IMR-90 (cell line): ENCODE measurements around the gene ZNF580. TPM values are rescaled to one million over a fixed set of nuclear protein-coding genes. Genes with fewer than 3 reads are reported as not detected.

Source experiments
- ATAC-seq: fragments of 200-7000 bp; cut with Tn5 transposase; 2 replicates; pipeline ENCODE4 v1.9.1; 2020; ENCODE audit warnings: low read depth, mild to moderate bottlenecking, moderate library complexity
- BruUV-seq: library from RNA; stranded (reverse); fragments of 400-500 nt; replicated peaks from 2 replicates; lab custom pipeline; 2021; lab: Mats Ljungman, UMichigan
- CTCF ChIA-PET: fragments of 300-600 bp; formaldehyde crosslinking; extraction: SDS; loops from one replicate; lab custom pipeline; 2021; ENCODE audit warnings: antibody characterized with exemption; lab: Yijun Ruan, JAX
- POLR2A ChIA-PET: fragments of 300-600 bp; sonication (Branson Sonifier 250); formaldehyde crosslinking; loops from one replicate; lab custom pipeline; 2022; ENCODE audit warnings: antibody characterized with exemption; ENCODE audit not compliant: unreplicated experiment; lab: Charles Lee
- DNase-seq: peaks from one replicate; pipeline ENCODE4 v3.0.0; 2013
- H2AFZ ChIP-seq: replicated peaks from 2 replicates; pipeline ENCODE3; 2013; ENCODE audit warnings: low read length, mild to moderate bottlenecking; ENCODE audit not compliant: poor library complexity
- H2AK5ac ChIP-seq: 2 replicates; pipeline ENCODE4 v1.6.1; 2013; ENCODE audit warnings: low read depth, low read length, inconsistent platforms
- H2AK9ac ChIP-seq: replicated peaks from 2 replicates; pipeline ENCODE3; 2013; ENCODE audit warnings: mild to moderate bottlenecking, low read depth, low read length, moderate library complexity; ENCODE audit not compliant: poor library complexity
- H2BK120ac ChIP-seq: 2 replicates; pipeline ENCODE4 v1.6.1; 2013; ENCODE audit warnings: low read depth, low read length, inconsistent platforms
- H2BK15ac ChIP-seq: 3 replicates; pipeline ENCODE4 v1.6.1; 2013; ENCODE audit warnings: low read depth, low read length, inconsistent platforms
- H2BK20ac ChIP-seq: 2 replicates; pipeline ENCODE4 v1.6.1; 2013; ENCODE audit warnings: low read depth, mild to moderate bottlenecking, inconsistent platforms, low read length, moderate library complexity
- H2BK5ac ChIP-seq: 2 replicates; pipeline ENCODE4 v1.6.1; 2013; ENCODE audit warnings: mild to moderate bottlenecking, low read depth, low read length, inconsistent platforms; ENCODE audit not compliant: poor library complexity, severe bottlenecking
- H3K14ac ChIP-seq: replicated peaks from 2 replicates; pipeline ENCODE4 v1.6.1; 2013; ENCODE audit warnings: low read depth, low read length, inconsistent platforms
- H3K18ac ChIP-seq: 2 replicates; pipeline ENCODE4 v1.6.1; 2013; ENCODE audit warnings: low read depth, low read length, control low read depth
- H3K23ac ChIP-seq: 2 replicates; pipeline ENCODE4 v1.6.1; 2013; ENCODE audit warnings: low read depth, low read length, inconsistent platforms
- H3K27ac ChIP-seq: 2 replicates; pipeline ENCODE4 v1.5.1; 2013; ENCODE audit warnings: mild to moderate bottlenecking, control low read depth, low read length; ENCODE audit not compliant: insufficient read depth
- H3K27me3 ChIP-seq: 2 replicates; pipeline ENCODE4 v1.6.1; 2013; ENCODE audit warnings: low read length; ENCODE audit not compliant: control insufficient read depth, insufficient read depth
- H3K36me3 ChIP-seq: 2 replicates; pipeline ENCODE4 v1.6.1; 2013; ENCODE audit warnings: low read length, mixed read lengths; ENCODE audit not compliant: control insufficient read depth, insufficient read depth
- H3K4ac ChIP-seq: 2 replicates; pipeline ENCODE4 v1.6.1; 2013; ENCODE audit warnings: low read depth, low read length, inconsistent platforms
- H3K4me1 ChIP-seq: 2 replicates; pipeline ENCODE4 v1.6.1; 2013; ENCODE audit warnings: low read length, mixed read lengths; ENCODE audit not compliant: control insufficient read depth, insufficient read depth
- H3K4me2 ChIP-seq: 2 replicates; pipeline ENCODE4 v1.6.1; 2013; ENCODE audit warnings: low read depth, mild to moderate bottlenecking, control low read depth, low read length, moderate library complexity
- H3K4me3 ChIP-seq: 2 replicates; pipeline ENCODE4 v1.5.1; 2013; ENCODE audit warnings: low read depth, mild to moderate bottlenecking, control low read depth, low read length, moderate library complexity; ENCODE audit not compliant: insufficient read depth
- H3K56ac ChIP-seq: 2 replicates; pipeline ENCODE4 v1.6.1; 2013; ENCODE audit warnings: low read length, inconsistent platforms; ENCODE audit not compliant: insufficient read depth; ENCODE audit errors: extremely low read depth
- H3K79me1 ChIP-seq, 2 experiments: 2 replicates each; pipeline ENCODE4 v1.6.1; 2013; ENCODE audit warnings: low read length in 2 of 2, inconsistent platforms in 1 of 2, low read depth in 1 of 2
- H3K9ac ChIP-seq: 2 replicates; pipeline ENCODE4 v1.6.1; 2013; ENCODE audit warnings: low read depth, low read length, control low read depth
- H3K9me1 ChIP-seq: 2 replicates; pipeline ENCODE4 v1.6.1; 2013; ENCODE audit warnings: low read length, inconsistent platforms; ENCODE audit not compliant: insufficient read depth
- H3K9me3 ChIP-seq: 2 replicates; pipeline ENCODE4 v1.6.1; 2013; ENCODE audit warnings: low read length; ENCODE audit not compliant: control insufficient read depth, insufficient read depth
- H4K20me1 ChIP-seq: 2 replicates; pipeline ENCODE4 v1.6.1; 2013; ENCODE audit warnings: low read length, inconsistent platforms; ENCODE audit not compliant: insufficient read depth
- H4K5ac ChIP-seq: 2 replicates; pipeline ENCODE4 v1.6.1; 2013; ENCODE audit warnings: mild to moderate bottlenecking, low read depth, low read length, control low read depth
- H4K8ac ChIP-seq, 2 experiments: 2 replicates each; pipeline ENCODE4 v1.6.1; 2013; ENCODE audit warnings: low read depth in 2 of 2, low read length in 2 of 2, control low read depth in 1 of 2, inconsistent platforms in 1 of 2
- H4K91ac ChIP-seq: 2 replicates; pipeline ENCODE4 v1.6.1; 2013; ENCODE audit warnings: low read depth, low read length, inconsistent platforms; ENCODE audit not compliant: insufficient read depth
- MAZ ChIP-seq: IDR thresholded peaks from 2 replicates; pipeline ENCODE4 v1.6.1; 2012; ENCODE audit warnings: low read depth, mild to moderate bottlenecking, low read length, improper control_type of control experiment, moderate library complexity, borderline replicate concordance
- POLR2A ChIP-seq: IDR thresholded peaks from 2 replicates; pipeline ENCODE4 v1.6.1; 2012; ENCODE audit warnings: mild to moderate bottlenecking, low read depth, low read length
- WGBS, 2 experiments: methylation state at CpG; one replicate each; pipeline versions ENCODE4 v1.1.5 to v1.1.7; 2013; ENCODE audit warnings: missing lambda C conversion rate in 2 of 2; ENCODE audit not compliant: insufficient read length in 1 of 2; ENCODE audit errors: extremely low coverage in 2 of 2; 5-methylcytosine and 5-hydroxymethylcytosine counted together
- dilution Hi-C: fragments of 300-500 bp; cut with HindIII; formaldehyde crosslinking; loops from one replicate; pipeline ENCODE4 v1.14.3; 2018; ENCODE audit warnings: low sequenced_read_pairs; ENCODE audit not compliant: unreplicated experiment
- in situ Hi-C: fragments of 300-500 bp; cut with MboI; formaldehyde crosslinking; loops from 3 replicates; pipeline ENCODE4 v1.14.3; 2019; ENCODE audit warnings: low sequenced_read_pairs, inconsistent platforms, mixed read lengths
- intact Hi-C: fragments of 100-400 bp; cut with micrococcal nuclease; formaldehyde crosslinking; loops from 2 replicates; pipeline ENCODE4 v1.10.0; 2022
- polyA plus RNA-seq, 3 experiments: library from polyadenylated mRNA; depleted of rRNA; stranded (reverse); fragments of >200 nt; gene quantifications; 2 replicates each; pipeline ENCODE4 v1.2.3, GENCODE V29; 2012; ENCODE audit warnings: low replicate concordance in 1 of 3
- total RNA-seq: library from RNA; depleted of rRNA; stranded (reverse); fragments of >200 nt; gene quantifications from 2 replicates; pipeline ENCODE4 v1.2.3, GENCODE V29; 2012
- TF ChIP-seq, protein P1 (sequence below): fragments of 150-350 bp; IDR thresholded peaks from 2 replicates; pipeline ENCODE4 v1.6.1; 2016; ENCODE audit warnings: low read depth, mild to moderate bottlenecking, low read length, moderate library complexity, borderline replicate concordance

ZNF580 gene
- total and polyA plus RNA-seq, 2 of the 4 experiments (the other 2 are of a cell fraction), result 1.4 to 36.9 TPM

DNA sequence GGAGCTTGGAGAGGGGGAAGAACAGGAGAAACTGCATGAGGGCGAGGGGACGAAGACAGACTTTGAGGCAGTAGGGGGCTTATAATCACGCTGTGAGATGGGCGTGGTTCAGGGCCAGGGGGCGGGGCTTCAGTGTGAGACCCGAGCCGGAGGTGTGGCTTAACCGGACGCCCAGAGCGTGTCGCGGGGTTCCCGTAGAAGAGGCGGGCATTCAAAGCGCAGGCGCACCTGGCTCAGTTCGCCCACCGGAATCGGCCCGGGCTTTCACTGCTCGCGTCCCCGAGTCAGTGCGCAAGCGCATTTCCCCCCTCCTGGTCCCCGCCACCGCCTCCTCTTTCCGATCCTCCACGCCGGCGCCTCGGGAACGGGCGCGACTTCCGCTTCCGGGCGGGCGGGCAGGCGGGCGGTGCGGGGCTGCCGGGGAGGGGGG, 35.6 kb upstream of the ZNF580 start:
- Histone ChIP-seq H4K8ac (peak overlapping the region; percentile 51 to 95), H2AFZ (peak overlapping the region; percentile 92), H4K91ac (peak overlapping the region; percentile 64), H3K79me1 (peaks cover 36 to 61% of the 10 kb centered on the region in 2 experiments), H3K56ac (no peak overlapping the region), H3K27me3 (no peaks in the 10 kb centered on the region), H3K4me2 (peak overlapping the region; percentile 93), H3K18ac (peak overlapping the region; percentile 65), H2BK5ac (peak overlapping the region; percentile 90), H3K36me3 (peaks cover 14% of the 10 kb centered on the region), H3K27ac (peak overlapping the region; percentile 91), H2BK15ac (no peak overlapping the region; the same call in 2 of the 3 replicates), H3K23ac (peak overlapping the region; percentile 91; the same call in 1 of the 2 replicates), H4K20me1 (peaks cover 24% of the 10 kb centered on the region; the same call in 1 of the 2 replicates), H3K14ac (peak overlapping the region; percentile 97), H2BK20ac (0 out of 2 replicates have a peak overlapping the region, but pooled peaks have one; percentile 50), H3K9me1 (peaks cover 8% of the 10 kb centered on the region; the same call in 1 of the 2 replicates), H3K4me3 (peak overlapping the region; percentile 76), H3K9ac (peak overlapping the region; percentile 50; the same call in 1 of the 2 replicates), H2AK5ac (peak overlapping the region; percentile 63), H3K4ac (peak overlapping the region; percentile 97), H2BK120ac (peak overlapping the region; percentile 77), H3K4me1 (peaks cover 9% of the 10 kb centered on the region), H4K5ac (peak overlapping the region; percentile 82), H3K9me3 (peaks cover 5% of the 10 kb centered on the region; the same call in 1 of the 2 replicates), H2AK9ac (peak overlapping the region; percentile 96)
- CTCF ChIA-PET, result interaction anchor here (1.0 to 2.3 kb wide), 5 partner anchors 14 to 101 kb away, joined by 4 to 11 read pairs (median 6); no protein-coding TSS in a partner anchor
- POLR2A ChIA-PET, result interaction anchor here (0.5 kb wide), 1 partner anchor 73 kb away, joined by 7 read pairs; no protein-coding TSS in a partner anchor
- intact Hi-C loops (no loop called here), in situ Hi-C loops (loop anchor here (5.0 kb wide), 1 partner anchor 88 kb away; no protein-coding TSS in a partner anchor), dilution Hi-C loops (no loop called here)
- TF ChIP-seq MAZ (peak; percentile 79; the same call in 1 of the 2 replicates), POLR2A (peak; percentile 48)
- TF ChIP-seq, protein P1, sequence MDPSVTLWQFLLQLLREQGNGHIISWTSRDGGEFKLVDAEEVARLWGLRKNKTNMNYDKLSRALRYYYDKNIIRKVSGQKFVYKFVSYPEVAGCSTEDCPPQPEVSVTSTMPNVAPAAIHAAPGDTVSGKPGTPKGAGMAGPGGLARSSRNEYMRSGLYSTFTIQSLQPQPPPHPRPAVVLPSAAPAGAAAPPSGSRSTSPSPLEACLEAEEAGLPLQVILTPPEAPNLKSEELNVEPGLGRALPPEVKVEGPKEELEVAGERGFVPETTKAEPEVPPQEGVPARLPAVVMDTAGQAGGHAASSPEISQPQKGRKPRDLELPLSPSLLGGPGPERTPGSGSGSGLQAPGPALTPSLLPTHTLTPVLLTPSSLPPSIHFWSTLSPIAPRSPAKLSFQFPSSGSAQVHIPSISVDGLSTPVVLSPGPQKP, result no peak
- ATAC-seq (peak; percentile 81), DNase-seq (peak; percentile 96)
- no TSS peak for BruUV-seq
- WGBS, 2 experiments, result 0% methylated on average over 4 of the region's 43 CpGs; no CpG with 5 or more reads in 1 of the 2 experiments
